HL-60 (cell line): Measurements from ENCODE around the gene GABRQ.

Source experiments
- DNase-seq, 2 experiments: peaks; one replicate each; pipeline ENCODE4 v3.0.0-alpha.2; 2010 to 2020; ENCODE audit warnings: low read depth in 1 of 2, low spot score in 1 of 2
- H3K27ac ChIP-seq: fragments of 250-450 bp; sonication (Bioruptor Pico); replicated peaks from 2 replicates; pipeline ENCODE4 v1.5.1; 2020; ENCODE audit warnings: mild to moderate bottlenecking, moderate library complexity
- H3K27me3 ChIP-seq: fragments of 250-450 bp; sonication (Bioruptor Pico); 2 replicates; pipeline ENCODE4 v1.5.1; 2021; ENCODE audit warnings: mild to moderate bottlenecking, moderate library complexity; ENCODE audit not compliant: insufficient read depth, poor library complexity, severe bottlenecking
- H3K4me3 ChIP-seq: replicated peaks from 2 replicates; pipeline ENCODE4 v1.5.1; 2011; ENCODE audit warnings: mild to moderate bottlenecking, control low read depth, low read length; ENCODE audit not compliant: insufficient read depth
- CTCF ChIP-seq: IDR thresholded peaks from one replicate; pipeline ENCODE4 v1.5.1; 2011; ENCODE audit warnings: low read length, control low read depth, inconsistent platforms; ENCODE audit not compliant: insufficient read depth
- GABPA ChIP-seq: IDR thresholded peaks from 2 replicates; pipeline ENCODE4 v1.6.1; 2012; ENCODE audit warnings: low read depth
- POLR2AphosphoS5 ChIP-seq: IDR thresholded peaks from 2 replicates; pipeline ENCODE4 v1.6.1; 2012; ENCODE audit warnings: low read depth
- SPI1 ChIP-seq: IDR thresholded peaks from 2 replicates; pipeline ENCODE4 v1.6.1; 2012; ENCODE audit warnings: low read depth, mild to moderate bottlenecking, borderline replicate concordance
- long read RNA-seq: library from polyadenylated mRNA; unstranded; transcript quantifications from one replicate; pipeline ENCODE4 v2.0.0, GENCODE V29; 2020
- TF ChIP-seq, protein P1 (sequence below): IDR thresholded peaks from 2 replicates; pipeline ENCODE4 v1.6.1; 2012; ENCODE audit warnings: low read depth; ENCODE audit not compliant: insufficient replicate concordance

GABRQ gene
- long read RNA-seq, result 0 reads

GRCh38 chrX:152637649-152638442, at the start of gene GABRQ:
Gene GABRQ (plus strand): TSS chrX:152637895. CDS start chrX:152638203, 308 bp downstream.
- peaks cover 3% of the 10 kb centered on the region for H3K27me3 ChIP-seq
- no peak within 1 kb of the TSS for H3K27ac ChIP-seq
- TF ChIP-seq GABPA, result no peak
- TF ChIP-seq, protein P1, sequence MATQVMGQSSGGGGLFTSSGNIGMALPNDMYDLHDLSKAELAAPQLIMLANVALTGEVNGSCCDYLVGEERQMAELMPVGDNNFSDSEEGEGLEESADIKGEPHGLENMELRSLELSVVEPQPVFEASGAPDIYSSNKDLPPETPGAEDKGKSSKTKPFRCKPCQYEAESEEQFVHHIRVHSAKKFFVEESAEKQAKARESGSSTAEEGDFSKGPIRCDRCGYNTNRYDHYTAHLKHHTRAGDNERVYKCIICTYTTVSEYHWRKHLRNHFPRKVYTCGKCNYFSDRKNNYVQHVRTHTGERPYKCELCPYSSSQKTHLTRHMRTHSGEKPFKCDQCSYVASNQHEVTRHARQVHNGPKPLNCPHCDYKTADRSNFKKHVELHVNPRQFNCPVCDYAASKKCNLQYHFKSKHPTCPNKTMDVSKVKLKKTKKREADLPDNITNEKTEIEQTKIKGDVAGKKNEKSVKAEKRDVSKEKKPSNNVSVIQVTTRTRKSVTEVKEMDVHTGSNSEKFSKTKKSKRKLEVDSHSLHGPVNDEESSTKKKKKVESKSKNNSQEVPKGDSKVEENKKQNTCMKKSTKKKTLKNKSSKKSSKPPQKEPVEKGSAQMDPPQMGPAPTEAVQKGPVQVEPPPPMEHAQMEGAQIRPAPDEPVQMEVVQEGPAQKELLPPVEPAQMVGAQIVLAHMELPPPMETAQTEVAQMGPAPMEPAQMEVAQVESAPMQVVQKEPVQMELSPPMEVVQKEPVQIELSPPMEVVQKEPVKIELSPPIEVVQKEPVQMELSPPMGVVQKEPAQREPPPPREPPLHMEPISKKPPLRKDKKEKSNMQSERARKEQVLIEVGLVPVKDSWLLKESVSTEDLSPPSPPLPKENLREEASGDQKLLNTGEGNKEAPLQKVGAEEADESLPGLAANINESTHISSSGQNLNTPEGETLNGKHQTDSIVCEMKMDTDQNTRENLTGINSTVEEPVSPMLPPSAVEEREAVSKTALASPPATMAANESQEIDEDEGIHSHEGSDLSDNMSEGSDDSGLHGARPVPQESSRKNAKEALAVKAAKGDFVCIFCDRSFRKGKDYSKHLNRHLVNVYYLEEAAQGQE, result no peak
- no peak for TF ChIP-seq POLR2AphosphoS5
- TF ChIP-seq SPI1, result no peak
- no peak for TF ChIP-seq CTCF
- no peak within 1 kb of the TSS for H3K4me3 ChIP-seq
- DNase-seq, result no peak

- DNase-seq, result no peak
- no peak for TF ChIP-seq POLR2AphosphoS5
- TF ChIP-seq GABPA, result no peak
- TF ChIP-seq, protein P1, result no peak
- no peak for TF ChIP-seq CTCF
- no peak for TF ChIP-seq SPI1
- H3K27ac ChIP-seq, result no peak overlapping the region
- no peaks in the 10 kb centered on the region for H3K27me3 ChIP-seq
- no peak overlapping the region for H3K4me3 ChIP-seq
Observed at GRCh38 chrX:152588206-152588605, 49.5 kb upstream of the GABRQ start.

DNA sequence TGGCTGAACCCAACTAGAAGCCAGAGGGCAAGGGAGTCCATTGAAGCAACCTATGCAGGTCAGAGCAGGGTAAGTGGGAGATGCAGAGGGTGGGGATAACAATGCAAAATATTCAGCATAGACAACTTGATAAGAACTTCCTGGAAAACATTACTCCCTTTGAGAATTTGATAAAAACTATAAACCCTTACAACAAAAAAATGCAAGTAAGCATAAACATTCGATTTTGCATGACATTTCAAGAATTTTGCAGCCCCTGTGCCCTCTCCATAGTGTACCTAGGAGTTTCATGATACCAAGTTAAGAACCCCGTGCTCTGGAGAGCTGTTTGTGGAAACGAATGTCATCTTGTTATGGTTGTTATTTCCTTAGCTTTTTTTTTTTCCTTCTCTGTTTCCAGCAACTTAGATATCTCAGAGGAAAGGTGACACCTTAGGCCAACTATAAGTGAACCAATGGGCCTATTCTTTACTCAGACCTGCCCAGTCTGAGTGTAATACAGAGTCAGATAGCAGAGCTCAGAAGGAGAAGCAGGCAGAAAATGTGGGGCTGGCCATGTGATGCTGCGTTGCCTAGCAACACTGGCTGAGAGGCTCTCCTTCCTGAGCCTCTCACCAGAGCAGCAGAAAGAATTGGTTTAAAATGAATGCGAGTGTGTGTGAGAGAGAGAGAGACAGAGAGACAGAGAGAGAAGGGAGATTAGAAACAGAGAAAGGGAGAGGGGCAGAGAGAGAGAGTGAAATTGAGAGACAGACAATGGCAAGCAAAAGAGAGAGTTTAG, 36.7 kb upstream of the GABRQ start:
- TF ChIP-seq CTCF, result no peak
- TF ChIP-seq POLR2AphosphoS5, result no peak
- TF ChIP-seq, protein P1, result no peak
- no peak for TF ChIP-seq GABPA
- TF ChIP-seq SPI1, result no peak
- no peak for DNase-seq
- Histone ChIP-seq H3K4me3 (no peak overlapping the region), H3K27ac (no peak overlapping the region), H3K27me3 (no peaks in the 10 kb centered on the region)
